Stimulated activated naive CD4-positive, alpha-beta T cell (primary cell): ENCODE results near the gene DTNB.
"Not testable (repeated sequence)": the region's sequence is repeated elsewhere in the genome, so short reads cannot be mapped to it uniquely, and the experiment has no call there.

ENCODE experiments used
- DNase-seq, 6 experiments: peaks; one replicate each; lab custom pipeline; 2025; lab: John Stamatoyannopoulos, UW

DTNB gene

DNA sequence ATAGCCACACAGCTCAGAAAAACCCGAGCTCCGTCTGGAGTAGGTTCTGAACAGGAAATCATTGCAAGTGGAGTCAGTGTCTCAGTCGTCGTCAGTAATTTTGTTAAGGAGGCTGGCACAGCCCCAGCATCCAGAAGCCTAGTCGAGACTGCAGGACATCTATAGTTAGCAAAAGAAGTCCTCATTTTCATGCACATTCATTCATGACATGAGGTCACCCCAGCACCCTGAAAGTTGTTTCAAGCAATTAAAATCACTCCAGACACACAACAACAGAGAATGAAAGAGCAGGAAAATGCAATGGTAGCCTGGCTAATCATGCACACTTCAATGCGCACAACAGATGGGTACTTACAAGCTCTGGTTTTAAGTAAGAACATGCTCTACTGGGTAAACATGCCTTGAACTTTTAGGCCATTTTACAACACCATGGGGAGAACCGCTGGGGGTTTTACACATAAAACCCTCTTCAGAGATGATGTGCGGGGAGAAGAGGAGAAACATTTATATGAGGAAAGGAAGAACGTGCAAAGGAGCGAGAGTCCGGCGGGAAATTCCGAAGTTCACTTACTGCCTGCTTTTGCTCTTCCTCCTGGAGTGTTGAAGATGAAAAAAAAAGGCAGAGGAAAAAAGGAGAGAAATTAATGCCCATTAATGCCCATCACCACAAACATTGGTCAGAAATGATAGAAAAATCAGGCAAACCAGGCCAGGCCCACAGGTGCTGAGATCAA, 254.3 kb downstream of the DTNB start:
- DNase-seq = no peak

DNA sequence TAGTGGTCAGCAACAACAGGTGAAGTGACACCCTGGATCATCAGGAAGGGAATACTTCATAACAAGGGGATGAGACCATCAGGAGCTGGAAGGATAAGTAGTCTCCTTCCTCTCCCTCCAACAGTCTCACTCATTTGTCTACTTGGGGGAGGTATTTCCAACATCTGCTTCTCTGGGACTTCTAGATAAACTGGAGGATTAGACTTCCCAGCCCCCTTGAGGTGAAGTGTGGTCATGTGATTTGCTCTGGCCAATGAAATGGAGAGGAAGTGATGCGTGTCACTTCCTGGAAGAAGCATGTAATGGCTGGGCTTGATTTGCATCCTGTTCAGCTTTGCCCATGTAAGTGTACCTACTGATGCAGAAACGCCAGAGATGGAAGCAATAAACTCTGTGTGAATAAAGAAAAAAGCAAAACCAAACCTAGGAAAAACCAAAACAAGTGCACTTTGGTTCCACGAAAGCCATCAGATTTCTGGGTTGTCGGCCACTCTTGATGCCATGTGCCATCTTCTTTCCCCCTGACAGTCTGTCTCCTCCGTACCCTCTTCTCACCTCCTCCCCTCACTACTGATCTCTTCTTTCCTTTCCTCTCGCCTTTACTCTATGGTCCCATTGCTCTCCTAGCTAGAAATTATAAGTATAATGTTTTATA, 255.5 kb downstream of the DTNB start:
- peak in 1 of 6 experiments; percentile 1 for DNase-seq

GRCh38 chr2:25416674-25417073, 256.7 kb downstream of the DTNB start:
- no peak for DNase-seq

DNA sequence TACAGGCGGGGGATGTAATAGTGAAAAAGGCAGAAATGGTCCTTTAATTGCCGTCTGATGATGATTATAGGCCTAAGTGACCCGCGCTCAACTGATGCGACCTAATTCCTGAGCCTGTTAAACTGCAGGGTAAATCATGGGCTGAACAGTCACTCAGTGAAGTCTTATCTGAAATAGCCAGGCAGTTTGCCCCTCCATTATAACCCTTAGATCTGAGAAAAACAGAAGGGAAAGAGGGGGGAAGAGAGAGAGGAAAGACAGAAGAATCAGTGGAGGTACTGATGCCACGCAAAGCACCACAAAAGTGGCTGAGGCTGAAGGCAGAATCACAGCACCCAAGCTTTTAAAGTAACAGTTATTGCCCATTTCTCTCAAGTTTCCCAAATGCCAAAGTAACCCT, 258.6 kb downstream of the DTNB start:
- no peak for DNase-seq

DNA sequence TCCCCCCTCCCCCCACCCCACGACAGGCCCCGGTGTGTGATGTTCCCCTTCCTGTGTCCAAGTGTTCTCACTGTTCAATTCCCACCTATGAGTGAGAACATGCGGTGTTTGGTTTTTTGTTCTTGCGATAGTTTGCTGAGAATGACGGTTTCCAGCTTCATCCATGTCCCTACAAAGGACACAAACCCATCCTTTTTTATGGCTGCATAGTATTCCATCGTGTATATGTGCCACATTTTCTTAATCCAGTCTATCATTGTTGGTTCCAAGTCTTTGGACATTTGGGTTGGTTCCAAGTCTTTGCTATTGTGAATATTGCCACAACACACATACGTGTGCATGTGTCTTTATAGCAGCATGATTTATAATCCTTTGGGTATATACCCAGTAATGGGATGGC, 260.0 kb downstream of the DTNB start:
- not testable (repeated sequence) for DNase-seq

DNA sequence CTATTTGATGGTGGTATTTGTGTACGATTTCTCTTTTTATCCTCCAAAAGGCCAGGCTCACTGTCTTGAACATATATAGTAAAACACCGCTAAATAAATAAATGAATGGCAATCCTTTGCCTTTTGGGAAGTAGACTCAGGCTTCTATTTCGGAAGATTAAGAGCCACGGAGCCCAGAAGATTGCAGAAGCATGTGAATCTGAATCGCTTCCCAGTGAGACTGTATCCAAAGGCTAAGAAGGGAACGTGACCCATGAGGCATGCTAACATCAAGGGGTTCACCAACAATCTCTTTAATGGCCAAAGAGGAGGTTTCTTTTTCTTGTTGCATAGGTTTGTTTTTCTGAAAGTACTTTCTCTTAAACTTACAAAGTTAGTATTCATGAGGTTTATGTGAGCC, 261.6 kb downstream of the DTNB start:
- no peak for DNase-seq

- no peak for DNase-seq
Measured at GRCh38 chr2:25411281-25411680, 262.1 kb downstream of the DTNB start.

GRCh38 chr2:25410370-25410769, 263.0 kb downstream of the DTNB start:
- no peak for DNase-seq

- DNase-seq = no peak
Measured at GRCh38 chr2:25409468-25409867, 263.9 kb downstream of the DTNB start.

GRCh38 chr2:25409044-25409443, 264.3 kb downstream of the DTNB start:
- no peak for DNase-seq

DNA sequence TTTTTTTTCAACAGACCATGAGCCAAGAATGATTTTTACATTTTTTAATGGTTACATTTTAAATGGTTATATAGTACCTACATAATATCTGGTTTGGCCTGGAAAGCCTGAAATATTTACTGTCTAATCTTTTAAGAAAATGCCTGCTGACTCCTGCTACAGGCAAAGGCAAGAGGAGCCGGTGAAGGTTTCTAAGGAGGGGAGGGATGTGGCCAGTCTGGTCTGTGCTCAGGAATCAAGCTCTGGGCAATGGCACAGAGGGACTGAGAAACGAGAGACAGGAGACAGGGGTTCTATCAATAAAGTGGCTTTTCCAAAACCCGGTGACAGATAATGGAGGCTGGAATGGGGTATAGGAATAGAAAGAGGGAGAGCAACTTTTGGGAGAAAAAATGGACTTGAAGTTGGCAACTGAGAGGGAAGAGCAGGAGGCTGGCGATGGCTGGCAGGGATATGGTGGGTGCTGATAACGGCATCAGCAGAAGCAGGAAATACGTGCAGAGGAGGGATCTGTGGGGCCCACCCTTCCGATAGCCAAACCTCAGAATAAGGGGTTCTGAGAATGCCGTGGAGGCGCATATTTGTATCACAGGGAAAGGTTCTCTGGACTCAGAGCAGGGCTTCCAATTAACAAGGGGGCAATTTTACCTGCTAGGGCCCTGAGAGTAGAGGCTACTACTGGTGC, 267.6 kb downstream of the DTNB start:
- DNase-seq = no peak

GRCh38 chr2:25403120-25403760, 270.1 kb downstream of the DTNB start:
- not testable (repeated sequence) for DNase-seq

GRCh38 chr2:25402477-25402876, 270.9 kb downstream of the DTNB start:
- no peak for DNase-seq

DNA sequence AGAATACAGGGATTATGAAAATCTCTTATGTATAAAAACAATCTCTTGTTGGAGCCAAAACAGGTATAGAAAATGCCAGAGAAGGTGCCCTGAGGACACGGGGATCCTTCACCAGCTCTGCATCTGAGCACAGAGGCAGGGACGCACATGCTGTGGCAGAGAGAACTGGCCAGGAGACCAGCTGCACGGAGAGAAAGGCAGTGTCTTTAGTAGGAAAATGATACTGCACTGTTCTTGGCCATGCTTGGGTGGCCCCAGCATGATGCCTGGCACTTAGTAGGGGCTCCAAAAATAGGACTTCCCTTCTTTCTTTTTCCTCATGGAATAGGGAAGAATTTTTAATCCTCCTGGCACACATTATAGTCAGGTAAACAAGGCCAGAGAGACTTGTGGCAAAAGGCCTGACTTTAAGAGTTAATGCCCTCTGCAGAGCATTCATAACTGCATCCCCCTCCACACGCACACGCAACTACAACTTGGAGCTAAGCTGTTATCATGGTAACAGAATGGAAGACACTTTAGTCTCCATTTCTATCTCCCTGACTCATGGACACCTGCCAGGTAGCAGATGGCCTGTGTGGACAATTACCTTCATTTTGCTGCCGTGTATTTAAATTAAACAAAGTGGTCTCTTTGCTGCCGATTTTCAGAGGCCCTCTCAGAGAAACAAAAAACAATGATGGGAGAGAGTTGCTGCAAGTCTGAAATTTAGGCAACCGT, 271.9 kb downstream of the DTNB start:
- DNase-seq = no peak

- DNase-seq = no peak
Measured at GRCh38 chr2:25400576-25401216, 272.7 kb downstream of the DTNB start.

GRCh38 chr2:25400169-25400568, 273.2 kb downstream of the DTNB start:
- no peak for DNase-seq

DNA sequence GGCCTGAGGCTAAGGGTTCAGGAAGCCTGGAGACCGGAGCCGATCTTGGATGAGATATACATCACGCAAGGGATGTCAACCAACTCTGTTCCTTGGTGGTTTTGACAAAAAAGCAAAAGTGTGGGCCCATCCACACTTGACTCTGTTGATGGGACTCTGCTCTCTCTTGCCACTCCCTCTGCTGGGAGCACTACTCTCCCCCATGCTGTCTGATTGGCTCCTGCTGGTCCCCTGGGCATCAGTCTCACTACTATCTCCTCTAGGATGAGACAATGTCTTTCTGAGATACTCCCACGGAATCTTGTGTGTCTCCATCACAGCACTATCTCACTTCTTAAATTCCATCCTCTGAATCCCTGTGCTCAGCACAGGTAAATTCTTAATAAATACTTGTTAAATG, 274.8 kb downstream of the DTNB start:
- DNase-seq = no peak

GRCh38 chr2:25397777-25398176, 275.6 kb downstream of the DTNB start:
- DNase-seq = no peak

DNA sequence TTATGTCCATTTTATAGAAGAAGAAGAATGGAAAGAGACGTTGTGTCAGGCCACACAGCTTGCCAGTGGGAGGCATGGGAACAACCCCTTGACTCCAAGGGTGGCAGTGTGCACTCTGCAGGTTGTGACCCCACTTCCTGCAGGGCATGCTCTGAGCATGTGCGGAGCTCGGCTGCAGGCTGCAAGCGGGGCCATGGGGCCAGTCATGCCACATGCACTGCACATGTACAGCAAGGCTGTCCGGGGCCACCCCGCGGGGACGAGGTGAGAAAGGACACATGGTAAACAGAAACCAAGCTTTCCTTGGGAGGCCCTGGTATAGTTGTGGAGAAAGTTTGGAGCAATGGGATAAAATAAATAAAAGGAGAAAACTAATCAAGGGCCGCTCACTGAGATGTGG, 284.2 kb downstream of the DTNB start:
- DNase-seq = no peak

DNA sequence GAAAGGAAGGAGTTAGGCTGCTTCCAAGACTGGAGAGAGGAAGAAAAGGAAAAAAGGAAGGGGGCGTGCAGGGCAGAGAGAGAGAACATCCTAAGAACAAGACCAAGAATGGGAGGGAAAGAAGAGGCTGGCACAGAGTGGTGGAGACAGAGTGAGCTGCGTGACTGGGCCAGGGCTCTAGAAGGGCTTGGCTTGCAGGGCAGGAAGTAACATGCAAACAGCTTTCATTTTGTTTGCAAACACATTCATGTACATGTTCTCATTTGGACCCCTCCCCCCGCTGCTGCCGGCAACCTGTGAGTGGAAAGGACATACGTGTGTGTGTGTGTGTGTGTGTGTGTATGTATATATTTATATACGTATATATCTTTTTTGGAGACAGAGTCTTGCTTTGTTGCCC, 284.9 kb downstream of the DTNB start:
- peak in 1 of 6 experiments; percentile 8 for DNase-seq

- DNase-seq = no peak
Measured at GRCh38 chr2:25387876-25388449, 285.4 kb downstream of the DTNB start.
